Activated naive CD4-positive, alpha-beta T cell (primary cell): ENCODE results near the gene FGF5.

Experiments
- DNase-seq, 4 experiments: peaks; one replicate each; lab custom pipeline; 2025; lab: John Stamatoyannopoulos, UW

Gene FGF5

GRCh38 chr4:80340036-80340435 is 73.6 kb downstream of the FGF5 start:
- DNase-seq: no peak
